Stimulated activated CD8-positive, alpha-beta memory T cell treated with anti-CD3 and anti-CD28 coated beads, Interleukin-7, amount 100 ng/mL, for 1 hour (primary cell): ENCODE results near the gene GAK.
"Not testable (repeated sequence)": the region's sequence is repeated elsewhere in the genome, so short reads cannot be mapped to it uniquely, and the experiment has no call there.

Experiments
- DNase-seq, 2 donors: peaks; one replicate each; pipeline ENCODE4 v3.0.0-alpha.2; 2020; ENCODE audit warnings: low read depth in 2 of 2

GAK gene

GRCh38 chr4:952881-953573 is 20.9 kb upstream of the GAK start:
- DNase-seq = no peak

GRCh38 chr4:951594-952468 is 19.7 kb upstream of the GAK start:
- DNase-seq = no peak

- no peak for DNase-seq
Measured at GRCh38 chr4:951186-951585, 19.1 kb upstream of the GAK start.

- no peak for DNase-seq
Measured at GRCh38 chr4:950136-951020, 18.3 kb upstream of the GAK start.

GRCh38 chr4:949656-950055 is 17.5 kb upstream of the GAK start:
- no peak for DNase-seq

- DNase-seq = no peak
Measured at GRCh38 chr4:948936-949300, 16.8 kb upstream of the GAK start.

GRCh38 chr4:948101-948935 is 16.2 kb upstream of the GAK start:
- no peak for DNase-seq

GRCh38 chr4:947491-947971 is 15.4 kb upstream of the GAK start:
- DNase-seq = no peak

- DNase-seq = no peak
Measured at GRCh38 chr4:946517-947471, 14.7 kb upstream of the GAK start.

GRCh38 chr4:946103-946450 is 14.0 kb upstream of the GAK start:
- DNase-seq = no peak

- no peak for DNase-seq
Measured at GRCh38 chr4:945274-946102, 13.4 kb upstream of the GAK start.

- DNase-seq = not testable (repeated sequence)
Measured at GRCh38 chr4:939508-939907, 7.4 kb upstream of the GAK start.

- no peak for DNase-seq
Measured at GRCh38 chr4:932713-933070, 576 bp upstream of the GAK start.

GRCh38 chr4:931194-931959 is 739 bp downstream of the GAK start:
- no peak for DNase-seq

GRCh38 chr4:930827-931193 is 1.3 kb downstream of the GAK start:
- no peak for DNase-seq

GRCh38 chr4:930028-930551 is 2.0 kb downstream of the GAK start:
- no peak for DNase-seq

- no peak for DNase-seq
Measured at GRCh38 chr4:929096-929765, 2.9 kb downstream of the GAK start.

GRCh38 chr4:927566-927965 is 4.5 kb downstream of the GAK start:
- not testable (repeated sequence) for DNase-seq
